HEK293 (cell line): ENCODE data around the gene TPGS1.
A peak's percentile ranks its signal among the peaks of the same experiment; 100 is the strongest.

Experiments
- CTCF ChIA-PET: fragments of 350-600 bp; formaldehyde crosslinking; extraction: SDS; loops from one replicate; lab custom pipeline; 2021; ENCODE audit warnings: antibody characterized with exemption; lab: Yijun Ruan, JAX
- POLR2A ChIA-PET: fragments of 300-600 bp; formaldehyde crosslinking; extraction: SDS; loops from one replicate; lab custom pipeline; 2020; ENCODE audit warnings: antibody characterized with exemption, inconsistent platforms; lab: Yijun Ruan, JAX
- H3K27ac ChIP-seq: fragments of 200-500 bp; sonication (Bioruptor generic); 2 replicates; pipeline ENCODE4 v1.5.1; 2014; ENCODE audit warnings: low read depth, low read length, control low read depth, inconsistent platforms; ENCODE audit errors: extremely low read depth
- H3K36me3 ChIP-seq, 2 experiments: fragments of 200-500 bp in 1 of 2; sonication (Bioruptor generic) in 1 of 2; 1 replicate in 1 of 2; 2 replicates in 1 of 2; pipeline ENCODE4 v1.5.1; 2014 to 2017; ENCODE audit warnings: inconsistent platforms in 2 of 2, low read length in 2 of 2; ENCODE audit not compliant: control insufficient read depth in 2 of 2, insufficient read depth in 1 of 2
- H3K4me1 ChIP-seq: fragments of 200-500 bp; sonication (Bioruptor generic); 2 replicates; pipeline ENCODE4 v1.5.1; 2014; ENCODE audit warnings: mild to moderate bottlenecking, low read length, inconsistent platforms; ENCODE audit not compliant: control insufficient read depth, insufficient read depth
- H3K4me3 ChIP-seq: 2 replicates; pipeline ENCODE4 v1.5.1; 2011; ENCODE audit warnings: low read depth, mild to moderate bottlenecking, control low read depth, low read length, moderate library complexity
- H3K9me3 ChIP-seq: fragments of 200-500 bp; sonication (Bioruptor generic); 2 replicates; pipeline ENCODE4 v1.5.1; 2014; ENCODE audit warnings: low read depth, low read length, inconsistent platforms; ENCODE audit not compliant: control insufficient read depth, insufficient read depth
- KLF9 ChIP-seq: fragments of 450-650 bp; formaldehyde crosslinking; IDR thresholded peaks from 2 replicates; pipeline ENCODE4 v1.5.1; 2016; ENCODE audit warnings: missing biosample characterization, missing genetic modification characterization, low read depth
- MYNN ChIP-seq: fragments of 450-650 bp; formaldehyde crosslinking; IDR thresholded peaks from 2 replicates; pipeline ENCODE4 v1.5.1; 2016; ENCODE audit warnings: missing biosample characterization, missing genetic modification characterization, borderline replicate concordance
- OVOL3 ChIP-seq: fragments of 450-650 bp; formaldehyde crosslinking; IDR thresholded peaks from 2 replicates; pipeline ENCODE4 v1.5.1; 2016; ENCODE audit warnings: missing biosample characterization, missing genetic modification characterization
- REPIN1 ChIP-seq: fragments of 450-650 bp; formaldehyde crosslinking; IDR thresholded peaks from 2 replicates; pipeline ENCODE4 v1.5.1; 2017; ENCODE audit warnings: missing biosample characterization, missing genetic modification characterization, low read depth
- SP2 ChIP-seq: fragments of 450-650 bp; formaldehyde crosslinking; IDR thresholded peaks from 2 replicates; pipeline ENCODE4 v1.5.1; 2016; ENCODE audit warnings: missing biosample characterization, missing genetic modification characterization
- ZBTB20 ChIP-seq: fragments of 450-650 bp; formaldehyde crosslinking; IDR thresholded peaks from 2 replicates; pipeline ENCODE4 v1.5.1; 2016; ENCODE audit warnings: missing biosample characterization, missing genetic modification characterization
- ZBTB26 ChIP-seq: fragments of 450-650 bp; formaldehyde crosslinking; optimal IDR thresholded peaks from 2 replicates; pipeline ENCODE3; 2016; ENCODE audit warnings: missing biosample characterization, mild to moderate bottlenecking, missing genetic modification characterization
- ZFHX2 ChIP-seq: fragments of 450-650 bp; formaldehyde crosslinking; conservative IDR thresholded peaks from 2 replicates; pipeline ENCODE4 v1.5.1; 2016; ENCODE audit warnings: missing biosample characterization, missing genetic modification characterization
- ZNF121 ChIP-seq: fragments of 450-650 bp; formaldehyde crosslinking; IDR thresholded peaks from 2 replicates; pipeline ENCODE4 v1.5.1; 2016; ENCODE audit warnings: missing biosample characterization, missing genetic modification characterization
- ZNF133 ChIP-seq: fragments of 450-650 bp; formaldehyde crosslinking; IDR thresholded peaks from 2 replicates; pipeline ENCODE4 v1.5.1; 2016; ENCODE audit warnings: missing biosample characterization, missing genetic modification characterization
- ZNF473 ChIP-seq: fragments of 450-650 bp; formaldehyde crosslinking; IDR thresholded peaks from 2 replicates; pipeline ENCODE4 v1.5.1; 2017; ENCODE audit warnings: missing biosample characterization, missing genetic modification characterization
- ZNF488 ChIP-seq: fragments of 450-650 bp; formaldehyde crosslinking; IDR thresholded peaks from 2 replicates; pipeline ENCODE4 v1.5.1; 2016; ENCODE audit warnings: missing biosample characterization, missing genetic modification characterization
- ZNF529 ChIP-seq: fragments of 450-650 bp; formaldehyde crosslinking; IDR thresholded peaks from 2 replicates; pipeline ENCODE4 v1.5.1; 2017; ENCODE audit warnings: missing genetic modification characterization, missing biosample characterization; ENCODE audit not compliant: insufficient replicate concordance
- ZNF623 ChIP-seq: fragments of 450-650 bp; formaldehyde crosslinking; IDR thresholded peaks from 2 replicates; pipeline ENCODE4 v1.5.1; 2016; ENCODE audit warnings: missing biosample characterization, missing genetic modification characterization
- ZNF785 ChIP-seq: fragments of 450-650 bp; formaldehyde crosslinking; IDR thresholded peaks from 2 replicates; pipeline ENCODE4 v1.5.1; 2016; ENCODE audit warnings: missing biosample characterization, missing genetic modification characterization
- TF ChIP-seq, protein P1 (sequence below): fragments of 450-650 bp; formaldehyde crosslinking; conservative IDR thresholded peaks from 2 replicates; pipeline ENCODE4 v1.5.1; 2016; ENCODE audit warnings: low read depth, missing biosample characterization, missing genetic modification characterization

TPGS1 gene

GRCh38 chr19:532561-533363 lies 25.5 kb downstream of the TPGS1 start (continued):
- TF ChIP-seq ZNF473 (tag by site-specific recombination) (no peak), REPIN1 (tag by site-specific recombination) (no peak), ZNF488 (tag by site-specific recombination) (no peak), ZNF121 (tag by site-specific recombination) (no peak), MYNN (tag by site-specific recombination) (no peak), ZNF133 (tag by site-specific recombination) (no peak), ZNF529 (tag by site-specific recombination) (no peak), KLF9 (tag by site-specific recombination) (0 out of 2 replicates have a peak, but pooled peaks have one; percentile 43), ZNF623 (tag by site-specific recombination) (no peak), ZBTB26 (tag by site-specific recombination) (no peak), SP2 (tag by site-specific recombination) (no peak)

- Histone ChIP-seq H3K27ac (peak overlapping the region; percentile 96; the same call in 1 of the 2 replicates), H3K36me3 (peaks cover 6 to 35% of the 10 kb centered on the region in 2 experiments; a peak in 2 of 3 replicates)
Observed at GRCh38 chr19:533364-534058, 26.2 kb downstream of the TPGS1 start.

More at GRCh38 chr19:533364-534058, 26.2 kb downstream of the TPGS1 start:
- H3K9me3 ChIP-seq = no peaks in the 10 kb centered on the region
- ChIA-PET CTCF (interaction anchor here (0.7 to 6.4 kb wide), 3 partner anchors 9 to 286 kb away, joined by 3 to 49 read pairs (median 5); no protein-coding TSS in a partner anchor), POLR2A (interaction anchor here (2.1 to 3.8 kb wide), 3 partner anchors 22 to 41 kb away, joined by 16 to 35 read pairs (median 17); no protein-coding TSS in a partner anchor)
- peak overlapping the region; percentile 89 for H3K4me3 ChIP-seq
- TF ChIP-seq ZFHX2 (tag by site-specific recombination) = peak; percentile 37; the same call in 1 of the 2 replicates
- no peak for TF ChIP-seq ZNF785 (tag by site-specific recombination)
- TF ChIP-seq OVOL3 (tag by site-specific recombination) = no peak
- TF ChIP-seq ZBTB20 (tag by site-specific recombination) = no peak
- TF ChIP-seq ZNF133 (tag by site-specific recombination) = no peak
- no peak for TF ChIP-seq ZNF623 (tag by site-specific recombination)
- TF ChIP-seq, protein P1, sequence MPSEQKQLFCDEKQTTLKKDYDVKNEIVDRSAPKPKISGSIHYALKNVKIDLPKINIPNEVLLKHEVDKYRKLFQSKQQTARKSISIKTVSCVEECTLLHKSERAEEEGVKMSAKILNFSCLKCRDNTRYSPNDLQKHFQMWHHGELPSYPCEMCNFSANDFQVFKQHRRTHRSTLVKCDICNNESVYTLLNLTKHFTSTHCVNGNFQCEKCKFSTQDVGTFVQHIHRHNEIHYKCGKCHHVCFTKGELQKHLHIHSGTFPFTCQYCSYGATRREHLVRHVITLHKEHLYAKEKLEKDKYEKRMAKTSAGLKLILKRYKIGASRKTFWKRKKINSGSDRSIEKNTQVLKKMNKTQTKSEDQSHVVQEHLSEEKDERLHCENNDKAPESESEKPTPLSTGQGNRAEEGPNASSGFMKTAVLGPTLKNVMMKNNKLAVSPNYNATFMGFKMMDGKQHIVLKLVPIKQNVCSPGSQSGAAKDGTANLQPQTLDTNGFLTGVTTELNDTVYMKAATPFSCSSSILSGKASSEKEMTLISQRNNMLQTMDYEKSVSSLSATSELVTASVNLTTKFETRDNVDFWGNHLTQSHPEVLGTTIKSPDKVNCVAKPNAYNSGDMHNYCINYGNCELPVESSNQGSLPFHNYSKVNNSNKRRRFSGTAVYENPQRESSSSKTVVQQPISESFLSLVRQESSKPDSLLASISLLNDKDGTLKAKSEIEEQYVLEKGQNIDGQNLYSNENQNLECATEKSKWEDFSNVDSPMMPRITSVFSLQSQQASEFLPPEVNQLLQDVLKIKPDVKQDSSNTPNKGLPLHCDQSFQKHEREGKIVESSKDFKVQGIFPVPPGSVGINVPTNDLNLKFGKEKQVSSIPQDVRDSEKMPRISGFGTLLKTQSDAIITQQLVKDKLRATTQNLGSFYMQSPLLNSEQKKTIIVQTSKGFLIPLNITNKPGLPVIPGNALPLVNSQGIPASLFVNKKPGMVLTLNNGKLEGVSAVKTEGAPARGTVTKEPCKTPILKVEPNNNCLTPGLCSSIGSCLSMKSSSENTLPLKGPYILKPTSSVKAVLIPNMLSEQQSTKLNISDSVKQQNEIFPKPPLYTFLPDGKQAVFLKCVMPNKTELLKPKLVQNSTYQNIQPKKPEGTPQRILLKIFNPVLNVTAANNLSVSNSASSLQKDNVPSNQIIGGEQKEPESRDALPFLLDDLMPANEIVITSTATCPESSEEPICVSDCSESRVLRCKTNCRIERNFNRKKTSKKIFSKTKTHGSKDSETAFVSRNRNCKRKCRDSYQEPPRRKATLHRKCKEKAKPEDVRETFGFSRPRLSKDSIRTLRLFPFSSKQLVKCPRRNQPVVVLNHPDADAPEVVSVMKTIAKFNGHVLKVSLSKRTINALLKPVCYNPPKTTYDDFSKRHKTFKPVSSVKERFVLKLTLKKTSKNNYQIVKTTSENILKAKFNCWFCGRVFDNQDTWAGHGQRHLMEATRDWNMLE = no peak
- H3K4me1 ChIP-seq = peaks cover 7% of the 10 kb centered on the region
